DND-41 (cell line): Measurements from ENCODE around the gene ACADVL.

Source experiments
- ATAC-seq: fragments of 200-7000 bp; cut with Tn5 transposase; 3 replicates; pipeline ENCODE4 v1.9.1; 2021; ENCODE audit warnings: low read depth; ENCODE audit not compliant: insufficient read depth
- DNase-seq: peaks from one replicate; pipeline ENCODE4 v3.0.0-alpha.2; 2020
- H2AFZ ChIP-seq: 2 replicates; pipeline ENCODE4 v1.6.0; 2012; ENCODE audit warnings: low read depth, low read length
- H3K27ac ChIP-seq: 2 replicates; pipeline ENCODE4 v1.5.1; 2012; ENCODE audit warnings: low read length, inconsistent platforms
- H3K27me3 ChIP-seq: fragments of 200-600 bp; sonication (generic); 2 replicates; pipeline ENCODE4 v1.6.0; 2012; ENCODE audit warnings: low read length, mild to moderate bottlenecking, inconsistent platforms; ENCODE audit not compliant: insufficient read depth, poor library complexity
- H3K36me3 ChIP-seq: 2 replicates; pipeline ENCODE4 v1.5.1; 2012; ENCODE audit warnings: low read length, inconsistent platforms; ENCODE audit not compliant: insufficient read depth
- H3K4me1 ChIP-seq: 2 replicates; pipeline ENCODE4 v1.5.1; 2012; ENCODE audit warnings: mild to moderate bottlenecking, low read length; ENCODE audit not compliant: insufficient read depth
- H3K4me2 ChIP-seq: 2 replicates; pipeline ENCODE4 v1.6.0; 2012; ENCODE audit warnings: mild to moderate bottlenecking, moderate library complexity, low read length, inconsistent platforms; ENCODE audit not compliant: insufficient read depth
- H3K4me3 ChIP-seq, 2 experiments: fragments of 200-600 bp in 1 of 2; shearing (Covaris generic) in 1 of 2; 2 replicates each; pipeline ENCODE4 v1.5.1; 2012 to 2016; ENCODE audit warnings: inconsistent platforms in 2 of 2, low read length in 2 of 2, mild to moderate bottlenecking in 2 of 2, low read depth in 1 of 2, moderate library complexity in 1 of 2
- H3K79me2 ChIP-seq: 2 replicates; pipeline ENCODE4 v1.6.0; 2012; ENCODE audit warnings: low read length, inconsistent platforms; ENCODE audit not compliant: insufficient read depth
- H3K9ac ChIP-seq: 2 replicates; pipeline ENCODE4 v1.6.0; 2012; ENCODE audit warnings: low read depth, mild to moderate bottlenecking, inconsistent platforms, low read length, moderate library complexity
- H3K9me3 ChIP-seq: 2 replicates; pipeline ENCODE4 v1.5.1; 2012; ENCODE audit warnings: low read length, moderate library complexity, mild to moderate bottlenecking, inconsistent platforms; ENCODE audit not compliant: insufficient read depth, severe bottlenecking
- H4K20me1 ChIP-seq: 2 replicates; pipeline ENCODE4 v1.6.0; 2012; ENCODE audit warnings: low read length; ENCODE audit not compliant: insufficient read depth
- CTCF ChIP-seq: IDR thresholded peaks from 2 replicates; pipeline ENCODE4 v1.5.1; 2012; ENCODE audit warnings: borderline replicate concordance, low read length, moderate library complexity, mild to moderate bottlenecking; ENCODE audit not compliant: poor library complexity, severe bottlenecking; ENCODE audit errors: extremely low read depth
- EZH2 ChIP-seq: IDR thresholded peaks from 3 replicates; pipeline ENCODE4 v1.6.1; 2012; ENCODE audit warnings: borderline replicate concordance, low read depth, mild to moderate bottlenecking, moderate library complexity, low read length, inconsistent platforms; ENCODE audit not compliant: severe bottlenecking

ACADVL gene

GRCh38 chr17:7225711-7226331 is 6.1 kb downstream of the ACADVL start:
- Histone ChIP-seq H2AFZ (no peak overlapping the region), H3K27ac (no peak overlapping the region), H4K20me1 (peaks cover 50% of the 10 kb centered on the region), H3K27me3 (no peaks in the 10 kb centered on the region), H3K4me1 (peaks cover 22% of the 10 kb centered on the region), H3K9ac (no peak overlapping the region), H3K4me2 (no peak overlapping the region), H3K4me3 (no peak overlapping the region), H3K9me3 (no peaks in the 10 kb centered on the region), H3K79me2 (peaks cover 33% of the 10 kb centered on the region), H3K36me3 (peaks cover 98% of the 10 kb centered on the region)
- no peak for TF ChIP-seq EZH2
- no peak for TF ChIP-seq CTCF
- ATAC-seq (no peak), DNase-seq (no peak)

GRCh38 chr17:7226721-7227710 is 7.3 kb downstream of the ACADVL start:
- Histone ChIP-seq H3K36me3 (peaks cover 91% of the 10 kb centered on the region), H2AFZ (no peak overlapping the region), H3K27me3 (no peaks in the 10 kb centered on the region), H3K9ac (no peak overlapping the region), H3K27ac (no peak overlapping the region), H3K4me2 (no peak overlapping the region), H4K20me1 (peaks cover 44% of the 10 kb centered on the region), H3K9me3 (no peaks in the 10 kb centered on the region), H3K4me3 (no peak overlapping the region), H3K4me1 (peaks cover 18% of the 10 kb centered on the region), H3K79me2 (peaks cover 33% of the 10 kb centered on the region)
- TF ChIP-seq CTCF, result no peak
- TF ChIP-seq EZH2, result no peak
- DNase-seq (no peak), ATAC-seq (no peak)

GRCh38 chr17:7228920-7229319 is 9.2 kb downstream of the ACADVL start:
- ATAC-seq, result no peak
- no peak for TF ChIP-seq EZH2
- no peak for TF ChIP-seq CTCF
- H3K79me2 ChIP-seq, result peaks cover 51% of the 10 kb centered on the region

More at GRCh38 chr17:7228920-7229319, 9.2 kb downstream of the ACADVL start:
- Histone ChIP-seq H3K27me3 (no peaks in the 10 kb centered on the region), H2AFZ (no peak overlapping the region), H4K20me1 (peaks cover 41% of the 10 kb centered on the region), H3K4me2 (no peak overlapping the region), H3K36me3 (peaks cover 78% of the 10 kb centered on the region), H3K4me3 (no peak overlapping the region), H3K9me3 (no peaks in the 10 kb centered on the region), H3K9ac (no peak overlapping the region), H3K4me1 (peaks cover 28% of the 10 kb centered on the region), H3K27ac (no peak overlapping the region)
- no peak for DNase-seq
